MM.1S (cell line): ENCODE data around the gene ANKRD9.

Experiments used
- DNase-seq: peaks from one replicate; pipeline ENCODE4 v3.0.0-alpha.2; 2015
- H2AFZ ChIP-seq: fragments of 300-600 bp; sonication (generic); 2 replicates; pipeline ENCODE4 v1.6.0; 2016; ENCODE audit warnings: antibody characterized with exemption, low read length
- H3F3A ChIP-seq: fragments of 300-600 bp; sonication (generic); 2 replicates; pipeline ENCODE4 v1.6.1; 2016; ENCODE audit warnings: mild to moderate bottlenecking, antibody characterized with exemption, low read length, moderate library complexity, mixed read lengths; ENCODE audit not compliant: insufficient read depth
- H3K27ac ChIP-seq: fragments of 300-600 bp; sonication (generic); 2 replicates; pipeline ENCODE4 v1.5.1; 2016; ENCODE audit warnings: mild to moderate bottlenecking, low read length
- H3K27me3 ChIP-seq: fragments of 300-600 bp; sonication (generic); replicated peaks from 2 replicates; pipeline ENCODE4 v1.6.0; 2016; ENCODE audit warnings: low read length; ENCODE audit not compliant: insufficient read depth
- H3K36me3 ChIP-seq: fragments of 300-600 bp; sonication (generic); replicated peaks from 2 replicates; pipeline ENCODE4 v1.6.1; 2016; ENCODE audit warnings: mild to moderate bottlenecking, low read length, mixed read lengths; ENCODE audit not compliant: insufficient read depth
- H3K4me1 ChIP-seq: fragments of 300-600 bp; sonication (generic); 2 replicates; pipeline ENCODE4 v1.6.1; 2016; ENCODE audit warnings: low read length, mixed read lengths
- H3K4me2 ChIP-seq: fragments of 300-600 bp; sonication (generic); 2 replicates; pipeline ENCODE4 v1.6.0; 2016; ENCODE audit warnings: low read depth, low read length
- H3K4me3 ChIP-seq: fragments of 300-600 bp; sonication (generic); 2 replicates; pipeline ENCODE4 v1.5.1; 2016; ENCODE audit warnings: low read length, mixed read lengths
- H3K79me2 ChIP-seq: fragments of 300-600 bp; sonication (generic); 2 replicates; pipeline ENCODE4 v1.6.1; 2016; ENCODE audit warnings: mixed run types, low read length, mixed read lengths
- H3K9ac ChIP-seq: fragments of 300-600 bp; sonication (generic); 2 replicates; pipeline ENCODE4 v1.6.1; 2016; ENCODE audit warnings: low read length, mixed read lengths
- H3K9me2 ChIP-seq: fragments of 300-600 bp; sonication (generic); replicated peaks from 2 replicates; pipeline ENCODE4 v1.6.1; 2016; ENCODE audit warnings: mild to moderate bottlenecking, low read length, mixed read lengths; ENCODE audit not compliant: insufficient read depth
- H3K9me3 ChIP-seq: fragments of 300-600 bp; sonication (generic); replicated peaks from 2 replicates; pipeline ENCODE4 v1.6.1; 2016; ENCODE audit warnings: mild to moderate bottlenecking, low read length, mixed read lengths; ENCODE audit not compliant: insufficient read depth
- H4K20me1 ChIP-seq: fragments of 300-600 bp; sonication (generic); 2 replicates; pipeline ENCODE4 v1.6.1; 2016; ENCODE audit warnings: mild to moderate bottlenecking, low read length, moderate library complexity, mixed read lengths; ENCODE audit not compliant: insufficient read depth
- CTCF ChIP-seq: fragments of 300-600 bp; sonication (generic); IDR thresholded peaks from 2 replicates; pipeline ENCODE4 v1.5.1; 2016; ENCODE audit warnings: antibody characterized with exemption, low read length, mixed read lengths
- EZH2 ChIP-seq: fragments of 300-600 bp; sonication (generic); optimal IDR thresholded peaks from 2 replicates; pipeline ENCODE3; 2017; ENCODE audit warnings: low read depth, mild to moderate bottlenecking, antibody characterized with exemption, low read length, mixed read lengths
- EZH2phosphoT487 ChIP-seq: fragments of 300-600 bp; sonication (generic); IDR thresholded peaks from 2 replicates; pipeline ENCODE4 v1.6.1; 2018; ENCODE audit warnings: antibody characterized with exemption, low read length

ANKRD9 gene

GRCh38 chr14:102503641-102504327, 5.8 kb downstream of the ANKRD9 start:
- TF ChIP-seq EZH2: no peak
- TF ChIP-seq CTCF: no peak
- no peak for TF ChIP-seq EZH2phosphoT487
- no peak overlapping the region for H3K27ac ChIP-seq
- no peak overlapping the region for H2AFZ ChIP-seq
- H3K79me2 ChIP-seq: no peaks in the 10 kb centered on the region
- no peaks in the 10 kb centered on the region for H3K9me2 ChIP-seq
- H3K4me2 ChIP-seq: no peak overlapping the region
- H3K36me3 ChIP-seq: no peaks in the 10 kb centered on the region
- H3K9ac ChIP-seq: no peak overlapping the region
- no peaks in the 10 kb centered on the region for H3K27me3 ChIP-seq
- H4K20me1 ChIP-seq: no peaks in the 10 kb centered on the region
- DNase-seq: no peak
- H3K9me3 ChIP-seq: no peaks in the 10 kb centered on the region
- no peaks in the 10 kb centered on the region for H3F3A ChIP-seq
- H3K4me3 ChIP-seq: no peak overlapping the region
- H3K4me1 ChIP-seq: no peaks in the 10 kb centered on the region

- Histone ChIP-seq H3K36me3 (no peaks in the 10 kb centered on the region), H3K27me3 (no peaks in the 10 kb centered on the region), H3K9me2 (no peaks in the 10 kb centered on the region), H2AFZ (no peak overlapping the region), H3K4me2 (no peak overlapping the region), H3F3A (no peaks in the 10 kb centered on the region), H3K4me1 (no peaks in the 10 kb centered on the region), H3K4me3 (no peak overlapping the region), H3K9ac (no peak overlapping the region), H3K27ac (no peak overlapping the region), H3K9me3 (no peaks in the 10 kb centered on the region), H3K79me2 (no peaks in the 10 kb centered on the region), H4K20me1 (no peaks in the 10 kb centered on the region)
- TF ChIP-seq CTCF: no peak
- no peak for TF ChIP-seq EZH2phosphoT487
- TF ChIP-seq EZH2: no peak
- no peak for DNase-seq
These were observed 7.0 kb downstream of the ANKRD9 start for GRCh38 chr14:102502571-102502970.

GRCh38 chr14:102501751-102502315, 7.7 kb downstream of the ANKRD9 start:
- no peak overlapping the region for H3K9ac ChIP-seq

More at GRCh38 chr14:102501751-102502315, 7.7 kb downstream of the ANKRD9 start:
- H3K36me3 ChIP-seq: no peaks in the 10 kb centered on the region
- H3K9me2 ChIP-seq: no peaks in the 10 kb centered on the region
- H3K4me3 ChIP-seq: no peak overlapping the region
- no peaks in the 10 kb centered on the region for H3F3A ChIP-seq
- H3K27me3 ChIP-seq: no peaks in the 10 kb centered on the region
- no peaks in the 10 kb centered on the region for H3K4me1 ChIP-seq
- no peak overlapping the region for H3K4me2 ChIP-seq
- H3K79me2 ChIP-seq: no peaks in the 10 kb centered on the region
- no peak overlapping the region for H2AFZ ChIP-seq
- H3K9me3 ChIP-seq: no peaks in the 10 kb centered on the region
- no peak for DNase-seq
- H4K20me1 ChIP-seq: no peaks in the 10 kb centered on the region
- TF ChIP-seq CTCF (no peak), EZH2 (no peak), EZH2phosphoT487 (no peak)
- no peak overlapping the region for H3K27ac ChIP-seq
